MM.1S (cell line): Measurements from ENCODE around the gene AAK1.

Source experiments
- DNase-seq: peaks from one replicate; pipeline ENCODE4 v3.0.0-alpha.2; 2015
- H2AFZ ChIP-seq: fragments of 300-600 bp; sonication (generic); 2 replicates; pipeline ENCODE4 v1.6.0; 2016; ENCODE audit warnings: antibody characterized with exemption, low read length
- H3F3A ChIP-seq: fragments of 300-600 bp; sonication (generic); 2 replicates; pipeline ENCODE4 v1.6.1; 2016; ENCODE audit warnings: mild to moderate bottlenecking, antibody characterized with exemption, low read length, moderate library complexity, mixed read lengths; ENCODE audit not compliant: insufficient read depth
- H3K27ac ChIP-seq: fragments of 300-600 bp; sonication (generic); 2 replicates; pipeline ENCODE4 v1.5.1; 2016; ENCODE audit warnings: mild to moderate bottlenecking, low read length
- H3K27me3 ChIP-seq: fragments of 300-600 bp; sonication (generic); replicated peaks from 2 replicates; pipeline ENCODE4 v1.6.0; 2016; ENCODE audit warnings: low read length; ENCODE audit not compliant: insufficient read depth
- H3K36me3 ChIP-seq: fragments of 300-600 bp; sonication (generic); replicated peaks from 2 replicates; pipeline ENCODE4 v1.6.1; 2016; ENCODE audit warnings: mild to moderate bottlenecking, low read length, mixed read lengths; ENCODE audit not compliant: insufficient read depth
- H3K4me1 ChIP-seq: fragments of 300-600 bp; sonication (generic); 2 replicates; pipeline ENCODE4 v1.6.1; 2016; ENCODE audit warnings: low read length, mixed read lengths
- H3K4me2 ChIP-seq: fragments of 300-600 bp; sonication (generic); 2 replicates; pipeline ENCODE4 v1.6.0; 2016; ENCODE audit warnings: low read depth, low read length
- H3K4me3 ChIP-seq: fragments of 300-600 bp; sonication (generic); 2 replicates; pipeline ENCODE4 v1.5.1; 2016; ENCODE audit warnings: low read length, mixed read lengths
- H3K79me2 ChIP-seq: fragments of 300-600 bp; sonication (generic); 2 replicates; pipeline ENCODE4 v1.6.1; 2016; ENCODE audit warnings: mixed run types, low read length, mixed read lengths
- H3K9ac ChIP-seq: fragments of 300-600 bp; sonication (generic); 2 replicates; pipeline ENCODE4 v1.6.1; 2016; ENCODE audit warnings: low read length, mixed read lengths
- H3K9me2 ChIP-seq: fragments of 300-600 bp; sonication (generic); replicated peaks from 2 replicates; pipeline ENCODE4 v1.6.1; 2016; ENCODE audit warnings: mild to moderate bottlenecking, low read length, mixed read lengths; ENCODE audit not compliant: insufficient read depth
- H3K9me3 ChIP-seq: fragments of 300-600 bp; sonication (generic); replicated peaks from 2 replicates; pipeline ENCODE4 v1.6.1; 2016; ENCODE audit warnings: mild to moderate bottlenecking, low read length, mixed read lengths; ENCODE audit not compliant: insufficient read depth
- H4K20me1 ChIP-seq: fragments of 300-600 bp; sonication (generic); 2 replicates; pipeline ENCODE4 v1.6.1; 2016; ENCODE audit warnings: mild to moderate bottlenecking, low read length, moderate library complexity, mixed read lengths; ENCODE audit not compliant: insufficient read depth
- CTCF ChIP-seq: fragments of 300-600 bp; sonication (generic); IDR thresholded peaks from 2 replicates; pipeline ENCODE4 v1.5.1; 2016; ENCODE audit warnings: antibody characterized with exemption, low read length, mixed read lengths
- EZH2 ChIP-seq: fragments of 300-600 bp; sonication (generic); optimal IDR thresholded peaks from 2 replicates; pipeline ENCODE3; 2017; ENCODE audit warnings: low read depth, mild to moderate bottlenecking, antibody characterized with exemption, low read length, mixed read lengths
- EZH2phosphoT487 ChIP-seq: fragments of 300-600 bp; sonication (generic); IDR thresholded peaks from 2 replicates; pipeline ENCODE4 v1.6.1; 2018; ENCODE audit warnings: antibody characterized with exemption, low read length

AAK1 gene

GRCh38 chr2:69689466-69689865 is 45.9 kb upstream of the AAK1 start:
- Histone ChIP-seq H3K9me2 (no peaks in the 10 kb centered on the region), H3K79me2 (no peaks in the 10 kb centered on the region), H3K36me3 (no peaks in the 10 kb centered on the region), H3K4me3 (no peak overlapping the region), H3K27ac (no peak overlapping the region), H3K4me2 (no peak overlapping the region), H2AFZ (no peak overlapping the region), H3K9ac (no peak overlapping the region), H4K20me1 (no peaks in the 10 kb centered on the region), H3K9me3 (no peaks in the 10 kb centered on the region), H3K27me3 (no peaks in the 10 kb centered on the region), H3F3A (no peaks in the 10 kb centered on the region), H3K4me1 (no peaks in the 10 kb centered on the region)
- no peak for DNase-seq
- no peak for TF ChIP-seq CTCF
- no peak for TF ChIP-seq EZH2phosphoT487
- TF ChIP-seq EZH2: no peak

- Histone ChIP-seq H3F3A (no peaks in the 10 kb centered on the region), H3K4me3 (no peak overlapping the region), H3K79me2 (no peaks in the 10 kb centered on the region), H3K27me3 (no peaks in the 10 kb centered on the region), H3K4me2 (no peak overlapping the region), H3K4me1 (no peaks in the 10 kb centered on the region), H3K36me3 (no peaks in the 10 kb centered on the region), H4K20me1 (no peaks in the 10 kb centered on the region), H3K9me2 (no peaks in the 10 kb centered on the region), H2AFZ (no peak overlapping the region), H3K9me3 (no peaks in the 10 kb centered on the region), H3K27ac (no peak overlapping the region), H3K9ac (no peak overlapping the region)
- no peak for DNase-seq
- no peak for TF ChIP-seq EZH2
- no peak for TF ChIP-seq EZH2phosphoT487
- no peak for TF ChIP-seq CTCF
These were observed 44.6 kb upstream of the AAK1 start for GRCh38 chr2:69687971-69688611.

- DNase-seq: no peak
- Histone ChIP-seq H3K79me2 (no peaks in the 10 kb centered on the region), H3K9ac (no peak overlapping the region), H3K4me3 (no peak overlapping the region), H2AFZ (no peak overlapping the region), H3K9me2 (no peaks in the 10 kb centered on the region), H3K4me2 (no peak overlapping the region), H4K20me1 (no peaks in the 10 kb centered on the region), H3K27ac (no peak overlapping the region), H3K4me1 (no peaks in the 10 kb centered on the region), H3K9me3 (no peaks in the 10 kb centered on the region), H3K36me3 (no peaks in the 10 kb centered on the region), H3F3A (no peaks in the 10 kb centered on the region), H3K27me3 (no peaks in the 10 kb centered on the region)
- no peak for TF ChIP-seq EZH2phosphoT487
These were observed 43.3 kb upstream of the AAK1 start for GRCh38 chr2:69686813-69687212.

- Histone ChIP-seq H3F3A (no peaks in the 10 kb centered on the region), H3K4me3 (no peak overlapping the region), H3K4me1 (no peaks in the 10 kb centered on the region), H3K9ac (no peak overlapping the region), H3K36me3 (no peaks in the 10 kb centered on the region), H3K9me2 (no peaks in the 10 kb centered on the region), H3K27ac (no peak overlapping the region), H3K4me2 (no peak overlapping the region), H3K9me3 (no peaks in the 10 kb centered on the region), H2AFZ (no peak overlapping the region), H4K20me1 (no peaks in the 10 kb centered on the region), H3K79me2 (no peaks in the 10 kb centered on the region), H3K27me3 (no peaks in the 10 kb centered on the region)
- no peak for DNase-seq
- TF ChIP-seq EZH2phosphoT487 (no peak), CTCF (no peak), EZH2 (no peak)
These were observed 41.9 kb upstream of the AAK1 start for GRCh38 chr2:69685321-69686048.
